Measurements from ENCODE around the gene PPP6R2. TPM values are rescaled to one million over a fixed set of nuclear protein-coding genes. Genes with fewer than 3 reads are reported as not detected.

PPP6R2 gene
- total RNA-seq, 1 experiment from 2014 or later, result 61.3 TPM

- peak overlapping the region; percentile 96; the same call in 1 of the 2 replicates for H3K9ac ChIP-seq (ENCODE audit: low read length)
- DNase-seq (ENCODE audit: low read depth, low spot score), result no peak
- RAD21 ChIA-PET (ENCODE audit: low non-redundant PET in 1 of 2, low total read pairs in 2 of 2, uncharacterized antibody in 2 of 2, unreplicated experiment in 2 of 2), result no interaction called here
- no peak for ATAC-seq
- H3K36me3 ChIP-seq (ENCODE audit: control insufficient read depth in 1 of 2, insufficient read depth in 2 of 2, low read length in 2 of 2), result 0 out of 4 replicates have a peak, but pooled peaks cover 0 to 2% of the 10 kb centered on the region in 2 experiments
- H2AFZ ChIP-seq (ENCODE audit: low read depth, low read length, poor library complexity, severe bottlenecking), result no peak overlapping the region
- H3K27me3 ChIP-seq (ENCODE audit: insufficient read depth, low read length), result no peaks in the 10 kb centered on the region
- H3K4me1 ChIP-seq (ENCODE audit: control insufficient read depth in 1 of 2, insufficient read depth in 2 of 2, low read length in 2 of 2), result peaks cover 59 to 85% of the 10 kb centered on the region in 2 experiments
- peak overlapping the region; percentile 99 for H3K27ac ChIP-seq (ENCODE audit: low read depth, low read length)
- no peaks in the 10 kb centered on the region for H3K9me3 ChIP-seq (ENCODE audit: control insufficient read depth in 1 of 2, insufficient read depth in 1 of 2, low read depth in 1 of 2, low read length in 2 of 2)
- BruUV-seq (replicated peaks), result no TSS peak
- no peak overlapping the region for H3K4me3 ChIP-seq (replicated peaks in 1 of 2; ENCODE audit: low read depth in 1 of 2, low read length in 2 of 2)
- peak overlapping the region; percentile 98 for H3K4me2 ChIP-seq (ENCODE audit: low read length)
- no peaks in the 10 kb centered on the region for H3K9me2 ChIP-seq (ENCODE audit: insufficient read depth)
- intact Hi-C loops (cut with micrococcal nuclease), result no loop called here
- H4K20me1 ChIP-seq (ENCODE audit: insufficient read depth), result no peaks in the 10 kb centered on the region
- peaks cover 94% of the 10 kb centered on the region for H3K79me2 ChIP-seq (ENCODE audit: insufficient read depth, low read length)
- CTCF ChIA-PET, result no interaction called here
- TF ChIP-seq, protein P1, sequence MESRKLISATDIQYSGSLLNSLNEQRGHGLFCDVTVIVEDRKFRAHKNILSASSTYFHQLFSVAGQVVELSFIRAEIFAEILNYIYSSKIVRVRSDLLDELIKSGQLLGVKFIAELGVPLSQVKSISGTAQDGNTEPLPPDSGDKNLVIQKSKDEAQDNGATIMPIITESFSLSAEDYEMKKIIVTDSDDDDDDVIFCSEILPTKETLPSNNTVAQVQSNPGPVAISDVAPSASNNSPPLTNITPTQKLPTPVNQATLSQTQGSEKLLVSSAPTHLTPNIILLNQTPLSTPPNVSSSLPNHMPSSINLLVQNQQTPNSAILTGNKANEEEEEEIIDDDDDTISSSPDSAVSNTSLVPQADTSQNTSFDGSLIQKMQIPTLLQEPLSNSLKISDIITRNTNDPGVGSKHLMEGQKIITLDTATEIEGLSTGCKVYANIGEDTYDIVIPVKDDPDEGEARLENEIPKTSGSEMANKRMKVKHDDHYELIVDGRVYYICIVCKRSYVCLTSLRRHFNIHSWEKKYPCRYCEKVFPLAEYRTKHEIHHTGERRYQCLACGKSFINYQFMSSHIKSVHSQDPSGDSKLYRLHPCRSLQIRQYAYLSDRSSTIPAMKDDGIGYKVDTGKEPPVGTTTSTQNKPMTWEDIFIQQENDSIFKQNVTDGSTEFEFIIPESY (IDR thresholded peaks at IDR 0.05; ENCODE audit: extremely low read depth, insufficient replicate concordance, low read length), result no peak
- no peak for TF ChIP-seq EGR1 (IDR thresholded peaks at IDR 0.05; ENCODE audit: low read depth)
- no peak for TF ChIP-seq POLR2A (IDR thresholded peaks at IDR 0.05; ENCODE audit: borderline replicate concordance, extremely low read depth, insufficient read depth, insufficient read length)
- POLR2A ChIA-PET, result interaction anchor here (2.3 kb wide), 1 partner anchor 8 kb away, joined by 11 read pairs; no protein-coding TSS in a partner anchor
Observed at GRCh38 chr22:50302564-50302963, 40.6 kb upstream of the PPP6R2 start.

DNA sequence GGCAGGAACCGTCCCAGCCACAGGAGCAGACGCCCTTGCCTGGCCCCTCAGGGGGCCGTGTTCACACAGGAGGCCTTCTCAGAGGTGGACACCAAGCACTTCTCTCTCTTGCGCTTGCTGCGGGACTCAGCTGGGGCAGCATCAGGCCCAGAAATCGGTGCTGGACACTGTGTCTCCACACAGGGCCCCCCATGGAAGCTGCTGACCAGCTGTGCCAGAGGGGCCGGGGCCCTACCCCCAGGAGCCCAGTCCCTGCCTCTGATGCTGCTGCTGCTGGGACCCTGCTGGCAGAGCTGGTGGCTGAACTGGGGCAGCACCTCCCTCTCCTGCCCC is 39.6 kb upstream of the PPP6R2 start:
- DNase-seq (ENCODE audit: low read depth, low spot score) (no peak), ATAC-seq (no peak)
- H3K4me2 ChIP-seq (ENCODE audit: low read length), result peak overlapping the region; percentile 98
- H2AFZ ChIP-seq (ENCODE audit: low read depth, low read length, poor library complexity, severe bottlenecking), result no peak overlapping the region
- intact Hi-C loops (cut with micrococcal nuclease), result no loop called here
- H3K4me1 ChIP-seq (ENCODE audit: control insufficient read depth in 1 of 2, insufficient read depth in 2 of 2, low read length in 2 of 2), result peaks cover 56 to 84% of the 10 kb centered on the region in 2 experiments
- H3K36me3 ChIP-seq (ENCODE audit: control insufficient read depth in 1 of 2, insufficient read depth in 2 of 2, low read length in 2 of 2), result 0 out of 4 replicates have a peak, but pooled peaks cover 0 to 2% of the 10 kb centered on the region in 2 experiments
- no peaks in the 10 kb centered on the region for H3K9me2 ChIP-seq (ENCODE audit: insufficient read depth)
- ChIA-PET CTCF (interaction anchor here (1.2 kb wide), 1 partner anchor 10 kb away, joined by 3 read pairs; no protein-coding TSS in a partner anchor), POLR2A (interaction anchor here (0.8 to 2.3 kb wide), 2 partner anchors 9 to 21 kb away, joined by 3 to 11 read pairs; no protein-coding TSS in a partner anchor), RAD21 (ENCODE audit: low non-redundant PET in 1 of 2, low total read pairs in 2 of 2, uncharacterized antibody in 2 of 2, unreplicated experiment in 2 of 2) (no interaction called here)
- H3K27me3 ChIP-seq (ENCODE audit: insufficient read depth, low read length), result no peaks in the 10 kb centered on the region
- H3K9me3 ChIP-seq (ENCODE audit: control insufficient read depth in 1 of 2, insufficient read depth in 1 of 2, low read depth in 1 of 2, low read length in 2 of 2), result no peaks in the 10 kb centered on the region
- no TSS peak for BruUV-seq (replicated peaks)
- H4K20me1 ChIP-seq (ENCODE audit: insufficient read depth), result no peaks in the 10 kb centered on the region
- peaks cover 85% of the 10 kb centered on the region for H3K79me2 ChIP-seq (ENCODE audit: insufficient read depth, low read length)
- H3K4me3 ChIP-seq (replicated peaks in 1 of 2; ENCODE audit: low read depth in 1 of 2, low read length in 2 of 2), result peak overlapping the region in 1 of 2 experiments; percentile 70; a peak in 2 of 4 replicates
- H3K9ac ChIP-seq (ENCODE audit: low read length), result peak overlapping the region; percentile 96
- peak overlapping the region; percentile 99 for H3K27ac ChIP-seq (ENCODE audit: low read depth, low read length)
- TF ChIP-seq EZH2phosphoT487 (IDR thresholded peaks at IDR 0.05; ENCODE audit: borderline replicate concordance) (no peak), MAX (IDR thresholded peaks at IDR 0.05) (no peak), CTCF (IDR thresholded peaks at IDR 0.05 in 2 of 3, conservative IDR thresholded peaks at IDR 0.05 in 1 of 3; ENCODE audit: borderline replicate concordance in 1 of 3, insufficient read depth in 1 of 3, low read depth in 2 of 3, low read length in 2 of 3) (no peak), SP1 (IDR thresholded peaks at IDR 0.05; ENCODE audit: low read depth) (no peak), CEBPB (IDR thresholded peaks at IDR 0.05; ENCODE audit: low read depth) (no peak), FOSL1 (IDR thresholded peaks at IDR 0.05; ENCODE audit: low read depth) (no peak), ELF1 (IDR thresholded peaks at IDR 0.05; ENCODE audit: borderline replicate concordance, low read depth) (no peak), ATF3 (IDR thresholded peaks at IDR 0.05) (no peak), JUND (IDR thresholded peaks at IDR 0.05) (no peak), EGR1 (IDR thresholded peaks at IDR 0.05; ENCODE audit: low read depth) (no peak), SIN3A (IDR thresholded peaks at IDR 0.05; ENCODE audit: low read depth) (no peak)
